RWPE1 (cell line): Measurements from ENCODE around the gene BNC1.

Experiments used
- CTCF ChIA-PET: fragments of 350-600 bp; sonication (Branson Sonifier 250); formaldehyde crosslinking; extraction: SDS; loops from one replicate; lab custom pipeline; 2021; lab: Yijun Ruan, JAX
- POLR2A ChIA-PET: fragments of 400-600 bp; formaldehyde crosslinking; extraction: SDS; loops from one replicate; lab custom pipeline; 2020; ENCODE audit warnings: antibody characterized with exemption; ENCODE audit not compliant: low non-redundant PET; lab: Yijun Ruan, JAX
- DNase-seq: peaks from one replicate; pipeline ENCODE4 v3.0.0; 2012; ENCODE audit warnings: low spot score
- H3K27ac ChIP-seq: fragments of 450-650 bp; 2 replicates; pipeline ENCODE4 v1.5.1; 2017
- TF ChIP-seq, protein P1 (sequence below): fragments of 450-650 bp; conservative IDR thresholded peaks from 2 replicates; pipeline ENCODE4 v1.5.1; 2017; ENCODE audit warnings: low read depth, mild to moderate bottlenecking

The BNC1 gene

DNA sequence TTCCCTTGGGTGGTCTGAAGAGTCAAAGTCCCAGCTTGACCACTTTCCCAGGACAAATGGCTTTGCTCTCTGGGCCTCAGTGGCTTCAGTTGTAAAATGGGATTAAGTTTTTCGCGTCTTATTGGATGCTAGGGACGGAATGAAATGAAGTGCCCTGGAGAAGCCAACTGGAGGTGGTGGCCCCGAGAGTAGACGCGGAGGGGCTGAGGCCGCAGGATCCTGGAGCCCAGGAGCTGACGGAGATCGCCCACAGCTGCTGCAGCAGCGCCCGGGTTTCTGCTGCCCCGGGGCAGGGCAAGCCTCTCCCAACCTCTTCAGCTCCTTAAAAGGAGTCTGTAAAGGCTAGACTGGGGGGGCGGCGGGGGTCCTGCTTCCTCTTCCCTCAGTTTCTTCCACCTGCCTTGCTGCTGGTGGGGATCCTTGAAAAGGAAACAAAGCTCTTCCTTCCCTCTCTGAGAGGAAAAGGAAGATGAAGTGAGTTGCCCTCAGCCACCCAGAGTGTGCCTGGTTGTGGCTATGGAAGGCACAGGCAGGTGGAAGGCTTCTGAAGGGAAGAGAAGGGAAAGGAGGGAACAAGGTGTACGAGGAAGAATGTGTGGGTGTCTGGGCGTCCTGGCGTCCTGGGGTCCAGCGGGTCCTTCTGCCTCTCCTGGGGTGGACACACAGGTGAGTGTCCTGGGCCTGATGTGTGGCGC lies 967 bp upstream of the BNC1 start:
- TF ChIP-seq, protein P1, sequence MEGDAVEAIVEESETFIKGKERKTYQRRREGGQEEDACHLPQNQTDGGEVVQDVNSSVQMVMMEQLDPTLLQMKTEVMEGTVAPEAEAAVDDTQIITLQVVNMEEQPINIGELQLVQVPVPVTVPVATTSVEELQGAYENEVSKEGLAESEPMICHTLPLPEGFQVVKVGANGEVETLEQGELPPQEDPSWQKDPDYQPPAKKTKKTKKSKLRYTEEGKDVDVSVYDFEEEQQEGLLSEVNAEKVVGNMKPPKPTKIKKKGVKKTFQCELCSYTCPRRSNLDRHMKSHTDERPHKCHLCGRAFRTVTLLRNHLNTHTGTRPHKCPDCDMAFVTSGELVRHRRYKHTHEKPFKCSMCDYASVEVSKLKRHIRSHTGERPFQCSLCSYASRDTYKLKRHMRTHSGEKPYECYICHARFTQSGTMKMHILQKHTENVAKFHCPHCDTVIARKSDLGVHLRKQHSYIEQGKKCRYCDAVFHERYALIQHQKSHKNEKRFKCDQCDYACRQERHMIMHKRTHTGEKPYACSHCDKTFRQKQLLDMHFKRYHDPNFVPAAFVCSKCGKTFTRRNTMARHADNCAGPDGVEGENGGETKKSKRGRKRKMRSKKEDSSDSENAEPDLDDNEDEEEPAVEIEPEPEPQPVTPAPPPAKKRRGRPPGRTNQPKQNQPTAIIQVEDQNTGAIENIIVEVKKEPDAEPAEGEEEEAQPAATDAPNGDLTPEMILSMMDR: no peak
- DNase-seq: no peak
- peak overlapping the region; percentile 98 for H3K27ac ChIP-seq
- ChIA-PET CTCF (interaction anchor here (2.6 kb wide), 1 partner anchor 95 kb away, joined by 11 read pairs; no protein-coding TSS in a partner anchor), POLR2A (interaction anchor here (0.6 to 1.1 kb wide), 7 partner anchors 10 to 94 kb away, joined by 3 to 6 read pairs (median 4); no protein-coding TSS in a partner anchor)

DNA sequence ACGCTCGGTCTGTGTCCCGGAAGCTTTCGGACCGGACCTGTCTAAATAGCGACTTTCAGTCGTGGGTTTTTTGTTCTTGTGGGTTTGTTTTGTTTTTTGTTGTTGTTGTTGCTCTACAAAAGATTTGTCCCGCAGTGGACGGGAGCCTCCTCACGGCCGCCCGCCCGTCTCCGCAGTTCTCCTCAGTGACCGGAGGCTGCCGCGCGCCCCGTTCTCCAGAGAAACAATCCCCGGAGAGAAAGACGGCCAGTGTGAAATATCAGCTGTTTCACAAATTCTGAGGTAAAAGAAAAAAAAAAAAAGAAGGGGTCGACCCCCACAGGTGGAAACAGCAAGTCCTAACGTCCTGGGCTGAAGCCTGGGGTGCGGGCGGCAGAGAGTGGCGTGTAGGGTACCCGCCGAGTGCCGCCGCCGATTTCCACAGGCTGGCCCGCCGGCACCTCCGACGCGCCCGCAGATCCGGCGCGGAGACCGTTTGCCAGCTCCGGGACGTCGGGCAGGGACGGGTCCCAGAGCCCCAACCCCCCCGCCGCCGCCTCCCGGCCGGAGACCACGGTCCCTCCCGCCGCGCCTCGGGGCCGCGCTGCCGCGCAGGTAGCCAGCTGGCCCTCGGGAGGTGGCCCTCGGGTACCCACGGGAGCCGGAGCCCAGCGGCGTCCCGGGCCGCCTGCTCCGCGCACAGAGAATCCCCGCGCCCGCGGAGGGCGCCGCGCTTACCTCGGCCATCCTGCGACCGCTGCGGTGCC lies 478 bp downstream of the BNC1 start:
- CTCF ChIA-PET: interaction anchor here (0.6 to 2.6 kb wide), 3 partner anchors 34 to 97 kb away, joined by 3 to 11 read pairs (median 3); no protein-coding TSS in a partner anchor
- H3K27ac ChIP-seq: peak overlapping the region; percentile 98
- peak; percentile 44 for DNase-seq
- TF ChIP-seq, protein P1: no peak
- POLR2A ChIA-PET: no interaction called here

DNA sequence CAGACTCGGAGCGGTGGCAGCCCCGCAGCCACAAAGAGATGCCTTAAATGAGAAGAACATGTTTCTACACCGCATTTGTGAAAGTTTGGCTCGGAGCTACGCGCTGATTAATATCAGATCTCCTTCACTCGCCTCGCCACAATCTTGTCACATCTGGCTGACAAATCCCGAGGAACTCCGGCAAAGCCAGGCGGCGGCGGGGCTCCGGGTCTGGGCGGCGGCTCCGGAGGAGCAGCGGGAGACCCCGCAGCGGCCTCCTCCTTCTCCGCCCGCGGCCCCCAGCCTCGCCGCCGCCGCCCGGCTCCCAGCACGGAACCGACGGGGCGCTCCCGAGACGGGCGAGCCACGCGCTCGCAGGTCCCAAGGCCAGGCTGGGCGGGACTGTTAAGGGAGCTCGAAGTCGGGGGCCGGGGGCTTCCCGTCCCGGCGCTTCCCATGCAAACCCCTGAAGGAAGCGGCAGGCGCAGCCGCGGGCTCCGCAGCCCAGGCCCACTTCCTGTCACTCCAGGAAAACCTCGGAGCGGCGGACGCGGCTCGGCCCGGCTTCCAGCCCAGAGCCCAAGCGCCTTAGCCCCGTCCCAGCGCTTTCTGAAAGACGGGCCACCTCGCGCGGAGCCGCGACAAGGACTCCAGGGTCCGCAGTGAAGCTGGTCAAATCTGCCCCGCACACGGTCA lies 1.2 kb downstream of the BNC1 start:
- TF ChIP-seq, protein P1: no peak
- peak overlapping the region; percentile 98 for H3K27ac ChIP-seq
- peak; percentile 36 for DNase-seq
- CTCF ChIA-PET: interaction anchor here (0.8 to 2.6 kb wide), 2 partner anchors 35 to 97 kb away, joined by 3 to 11 read pairs; no protein-coding TSS in a partner anchor
- POLR2A ChIA-PET: no interaction called here

DNA sequence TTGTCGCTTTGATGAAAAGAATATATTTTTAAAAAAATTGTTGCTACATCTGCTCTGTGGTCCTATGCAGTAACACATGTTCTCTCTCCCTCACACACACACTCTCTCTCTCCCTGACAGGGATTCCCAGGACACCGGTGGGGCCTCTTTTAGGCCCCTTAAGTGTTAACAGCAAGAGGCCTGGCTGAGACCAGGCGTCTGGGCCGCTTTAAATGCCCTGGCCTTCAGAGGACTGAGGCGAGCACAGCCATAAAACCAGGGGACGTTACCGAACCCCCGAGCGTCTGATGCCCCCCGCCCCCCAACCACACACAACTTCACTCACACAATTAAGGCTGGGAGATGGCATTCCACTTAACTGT lies 1.7 kb downstream of the BNC1 start:
- POLR2A ChIA-PET: no interaction called here
- TF ChIP-seq, protein P1: no peak
- peak; percentile 30 for DNase-seq
- H3K27ac ChIP-seq: peak overlapping the region; percentile 98
- CTCF ChIA-PET: interaction anchor here (0.8 to 2.6 kb wide), 2 partner anchors 34 to 98 kb away, joined by 3 to 11 read pairs; no protein-coding TSS in a partner anchor

DNA sequence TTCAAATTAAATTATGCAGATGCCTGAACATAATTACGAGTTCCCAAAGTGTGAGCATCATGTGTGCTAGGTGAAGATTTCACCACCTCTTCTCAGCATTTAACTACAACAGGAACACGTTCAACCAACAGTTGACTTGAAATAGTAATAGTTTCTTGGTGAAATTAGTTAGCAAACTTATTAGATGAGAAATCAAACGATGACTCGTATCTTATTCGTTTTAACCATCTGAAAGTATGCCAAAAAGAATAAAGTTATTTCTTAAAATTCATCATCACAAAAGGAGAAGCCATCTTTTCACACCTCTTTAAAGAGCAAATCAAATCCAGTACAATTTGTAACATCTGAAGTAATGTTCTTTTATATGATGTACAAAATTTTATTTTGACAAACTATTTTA lies 2.3 kb downstream of the BNC1 start:
- TF ChIP-seq, protein P1: no peak
- POLR2A ChIA-PET: no interaction called here
- DNase-seq: no peak
- H3K27ac ChIP-seq: no peak overlapping the region
- CTCF ChIA-PET: no interaction called here

DNA sequence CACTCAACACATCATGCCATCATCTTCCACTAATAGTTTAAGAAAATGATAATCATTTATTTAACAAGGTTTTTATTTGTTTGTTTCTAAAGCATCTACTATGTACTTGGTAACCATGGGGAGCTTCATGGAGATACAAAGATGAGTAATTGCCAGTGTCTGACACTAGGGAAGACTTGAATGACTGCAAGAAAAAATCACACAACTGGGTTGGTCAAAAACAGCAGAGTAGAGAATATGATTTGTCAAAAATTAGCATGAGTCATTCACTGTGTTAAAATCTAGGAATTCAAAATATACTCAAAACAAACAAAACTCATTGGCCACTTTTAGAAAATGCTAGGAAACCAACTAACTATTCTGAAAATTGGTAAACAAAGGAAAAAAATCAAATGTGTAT lies 6.3 kb downstream of the BNC1 start:
- POLR2A ChIA-PET: no interaction called here
- no peak overlapping the region for H3K27ac ChIP-seq
- DNase-seq: peak; percentile 59
- CTCF ChIA-PET: interaction anchor here (0.6 kb wide), 3 partner anchors 17 to 1531 kb away, joined by 3 to 7 read pairs (median 4); no protein-coding TSS in a partner anchor
- TF ChIP-seq, protein P1: no peak
